NCI-H524 (cell line): ENCODE measurements around the gene BCHE.
A peak's percentile ranks its signal among the peaks of the same experiment; 100 is the strongest.
"Not testable (repeated sequence)": the region's sequence is repeated elsewhere in the genome, so short reads cannot be mapped to it uniquely, and the experiment has no call there.

ENCODE experiments used
- DNase-seq, 2 experiments: peaks; one replicate each; lab custom pipeline; 2025; lab: John Stamatoyannopoulos, UW

BCHE gene

GRCh38 chr3:165816209-165816608 is 21.0 kb downstream of the BCHE start:
- DNase-seq = no peak

- DNase-seq = no peak
These were observed 21.5 kb downstream of the BCHE start for GRCh38 chr3:165815682-165816081.

GRCh38 chr3:165814380-165814779 is 22.8 kb downstream of the BCHE start:
- no peak for DNase-seq

GRCh38 chr3:165807937-165808336 is 29.3 kb downstream of the BCHE start:
- not testable (repeated sequence) for DNase-seq

- no peak for DNase-seq
These were observed 31.2 kb downstream of the BCHE start for GRCh38 chr3:165805946-165806561.

- DNase-seq = no peak
These were observed 33.8 kb downstream of the BCHE start for GRCh38 chr3:165803471-165803870.

GRCh38 chr3:165800970-165801369 is 36.3 kb downstream of the BCHE start:
- no peak for DNase-seq

- DNase-seq = no peak
These were observed 38.2 kb downstream of the BCHE start for GRCh38 chr3:165799026-165799425.

- no peak for DNase-seq
These were observed 39.7 kb downstream of the BCHE start for GRCh38 chr3:165797551-165797950.

GRCh38 chr3:165796701-165797100 is 40.5 kb downstream of the BCHE start:
- no peak for DNase-seq

- no peak for DNase-seq
These were observed 48.7 kb downstream of the BCHE start for GRCh38 chr3:165788531-165788930.

- no peak for DNase-seq
These were observed 51.2 kb downstream of the BCHE start for GRCh38 chr3:165786013-165786412.

- no peak for DNase-seq
These were observed 52.9 kb downstream of the BCHE start for GRCh38 chr3:165784337-165784736.

GRCh38 chr3:165783383-165783782 is 53.8 kb downstream of the BCHE start:
- DNase-seq = no peak

- DNase-seq = peak in 1 of 2 experiments; percentile 55
These were observed 58.3 kb downstream of the BCHE start for GRCh38 chr3:165778891-165779290.

- no peak for DNase-seq
These were observed 58.8 kb downstream of the BCHE start for GRCh38 chr3:165778456-165778855.

- DNase-seq = no peak
These were observed 61.4 kb downstream of the BCHE start for GRCh38 chr3:165775824-165776223.

GRCh38 chr3:165770781-165771180 is 66.4 kb downstream of the BCHE start:
- DNase-seq = no peak

- no peak for DNase-seq
These were observed 68.5 kb downstream of the BCHE start for GRCh38 chr3:165768680-165769079.

GRCh38 chr3:165759041-165759440 is 78.2 kb downstream of the BCHE start:
- DNase-seq = no peak

GRCh38 chr3:165755571-165755970 is 81.7 kb downstream of the BCHE start:
- DNase-seq = no peak

GRCh38 chr3:165754219-165755007 is 82.8 kb downstream of the BCHE start:
- no peak for DNase-seq

- DNase-seq = peak in 1 of 2 experiments; percentile 10
These were observed 83.7 kb downstream of the BCHE start for GRCh38 chr3:165753560-165753959.

GRCh38 chr3:165751637-165752036 is 85.6 kb downstream of the BCHE start:
- peak; percentile 3 to 30 for DNase-seq
